ENCODE measurements around the gene PLCL2.
"Not testable (repeated sequence)": the region's sequence is repeated elsewhere in the genome, so short reads cannot be mapped to it uniquely, and the experiment has no call there.

PLCL2 gene

DNA sequence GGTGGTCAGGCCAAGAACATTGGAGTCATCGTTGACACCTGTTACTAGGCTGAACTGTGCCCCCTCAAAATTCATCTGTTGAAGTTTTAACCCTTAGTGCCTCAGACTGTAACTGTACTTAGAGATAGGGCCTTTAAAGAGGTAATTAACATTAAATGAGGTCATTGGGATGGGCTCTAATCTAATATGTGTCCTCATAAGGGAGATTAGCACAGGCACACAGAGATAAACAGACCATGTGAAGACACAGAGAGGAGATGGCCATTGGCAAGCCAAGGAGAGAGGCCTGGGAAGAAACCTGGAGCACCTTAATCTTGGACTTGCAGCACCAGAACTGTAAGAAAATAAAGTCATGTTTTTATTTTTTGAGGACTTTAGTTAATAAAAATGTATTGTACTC, 59.6 kb downstream of the PLCL2 start:
- H3K27me3 ChIP-seq (ENCODE audit: insufficient read depth, low read length), result no peaks in the 10 kb centered on the region
- no peaks in the 10 kb centered on the region for H3K9me3 ChIP-seq (ENCODE audit: low read length)
- H3K4me1 ChIP-seq (ENCODE audit: insufficient read depth, low read length), result no peaks in the 10 kb centered on the region
- no peak overlapping the region for H3K4me3 ChIP-seq (ENCODE audit: low read length)
- no peaks in the 10 kb centered on the region for H3K36me3 ChIP-seq (ENCODE audit: insufficient read depth, low read length)
- no peak overlapping the region for H2AFZ ChIP-seq (ENCODE audit: low read depth, low read length)

DNA sequence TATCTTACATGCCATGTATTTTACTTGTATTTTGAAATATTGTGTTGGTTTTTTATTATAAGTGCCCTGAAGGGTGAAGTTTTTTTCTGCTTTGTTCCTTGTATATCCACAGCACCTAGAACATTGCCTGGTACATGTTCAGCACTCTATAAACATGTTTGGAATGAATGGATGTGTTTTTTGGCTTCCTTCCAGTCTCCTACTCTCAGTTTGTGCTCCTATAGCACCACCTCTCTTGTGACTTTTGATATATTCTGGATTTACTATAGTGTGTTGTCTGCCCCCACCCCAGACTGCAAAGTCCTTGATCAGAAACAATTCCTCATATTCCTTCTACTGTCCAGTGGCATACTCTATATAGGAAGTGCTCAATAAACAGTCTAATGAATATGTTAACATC, 60.6 kb downstream of the PLCL2 start:
- Histone ChIP-seq H3K4me3 (ENCODE audit: low read length) (no peak overlapping the region), H2AFZ (ENCODE audit: low read depth, low read length) (no peak overlapping the region), H3K36me3 (ENCODE audit: insufficient read depth, low read length) (no peaks in the 10 kb centered on the region), H3K9me3 (ENCODE audit: low read length) (no peaks in the 10 kb centered on the region), H3K4me1 (ENCODE audit: insufficient read depth, low read length) (no peaks in the 10 kb centered on the region), H3K27me3 (ENCODE audit: insufficient read depth, low read length) (no peaks in the 10 kb centered on the region)

DNA sequence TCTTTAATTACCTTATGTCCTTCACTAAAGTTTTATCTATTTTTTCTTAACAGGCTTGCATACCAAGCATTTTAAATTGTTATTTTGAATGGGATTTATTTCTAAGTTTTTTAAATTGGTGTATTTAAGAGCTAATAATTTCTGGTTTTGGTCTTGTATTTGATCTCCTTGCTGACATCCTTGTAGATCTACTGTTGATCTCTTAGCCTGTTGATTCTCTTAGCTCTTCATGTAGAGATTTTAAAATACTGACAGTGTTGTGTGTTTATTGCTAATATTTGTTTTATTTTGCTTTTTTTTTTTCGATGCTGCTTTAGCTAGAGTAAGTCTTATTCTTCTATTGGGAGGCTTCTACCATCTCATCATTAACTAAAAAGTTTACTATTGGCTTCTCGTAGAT, 65.5 kb downstream of the PLCL2 start:
- Histone ChIP-seq H3K27me3 (ENCODE audit: insufficient read depth, low read length) (no peaks in the 10 kb centered on the region), H3K9me3 (ENCODE audit: low read length) (no peaks in the 10 kb centered on the region), H3K36me3 (ENCODE audit: insufficient read depth, low read length) (no peaks in the 10 kb centered on the region), H3K4me3 (ENCODE audit: low read length) (no peak overlapping the region), H3K4me1 (ENCODE audit: insufficient read depth, low read length) (no peaks in the 10 kb centered on the region), H2AFZ (ENCODE audit: low read depth, low read length) (no peak overlapping the region)

DNA sequence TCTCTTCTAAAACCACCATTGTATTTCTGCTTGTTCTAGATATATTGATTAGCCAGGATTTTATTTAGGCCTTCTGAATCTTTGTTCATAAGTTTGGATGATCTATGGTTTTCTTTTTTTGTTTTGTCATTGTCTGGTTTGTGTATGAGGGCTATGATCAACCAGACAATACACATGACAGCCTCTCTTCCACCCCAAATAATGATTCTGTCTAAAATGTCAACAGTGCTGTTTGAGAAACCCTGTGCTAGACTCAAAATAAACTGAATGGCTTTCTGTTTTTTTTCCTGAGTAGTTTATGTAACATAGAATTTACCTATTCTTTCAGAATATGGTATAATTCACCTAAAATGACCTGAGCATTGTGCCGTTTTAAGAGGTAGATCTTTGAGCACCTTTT, 66.1 kb downstream of the PLCL2 start:
- H3K4me3 ChIP-seq (ENCODE audit: low read length), result no peak overlapping the region
- H2AFZ ChIP-seq (ENCODE audit: low read depth, low read length), result no peak overlapping the region
- H3K36me3 ChIP-seq (ENCODE audit: insufficient read depth, low read length), result no peaks in the 10 kb centered on the region
- H3K4me1 ChIP-seq (ENCODE audit: insufficient read depth, low read length), result no peaks in the 10 kb centered on the region
- H3K9me3 ChIP-seq (ENCODE audit: low read length), result no peaks in the 10 kb centered on the region
- no peaks in the 10 kb centered on the region for H3K27me3 ChIP-seq (ENCODE audit: insufficient read depth, low read length)

DNA sequence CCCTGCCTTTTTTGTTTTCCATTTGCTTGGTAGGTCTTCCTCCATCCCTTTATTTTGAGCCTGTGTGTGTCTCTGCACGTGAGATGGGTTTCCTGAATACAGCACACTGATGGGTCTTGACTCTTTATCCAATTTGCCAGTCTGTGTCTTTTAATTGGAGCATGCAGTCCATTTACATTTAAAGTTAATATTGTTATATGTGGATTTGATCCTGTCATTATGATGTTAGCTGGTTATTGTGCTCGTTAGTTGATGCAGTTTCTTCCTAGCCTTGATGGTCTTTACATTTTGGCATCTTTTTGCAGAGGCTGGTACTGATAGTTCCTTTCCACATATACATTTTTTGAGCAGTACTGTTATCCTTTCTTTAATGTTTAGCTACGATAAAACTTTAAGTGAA, 73.1 kb downstream of the PLCL2 start:
- H3K4me1 ChIP-seq (ENCODE audit: insufficient read depth, low read length); H3K36me3 ChIP-seq (ENCODE audit: insufficient read depth, low read length); H3K4me3 ChIP-seq (ENCODE audit: low read length); H3K9me3 ChIP-seq (ENCODE audit: low read length); H3K27me3 ChIP-seq (ENCODE audit: insufficient read depth, low read length); H2AFZ ChIP-seq (ENCODE audit: low read depth, low read length): not testable (repeated sequence)

DNA sequence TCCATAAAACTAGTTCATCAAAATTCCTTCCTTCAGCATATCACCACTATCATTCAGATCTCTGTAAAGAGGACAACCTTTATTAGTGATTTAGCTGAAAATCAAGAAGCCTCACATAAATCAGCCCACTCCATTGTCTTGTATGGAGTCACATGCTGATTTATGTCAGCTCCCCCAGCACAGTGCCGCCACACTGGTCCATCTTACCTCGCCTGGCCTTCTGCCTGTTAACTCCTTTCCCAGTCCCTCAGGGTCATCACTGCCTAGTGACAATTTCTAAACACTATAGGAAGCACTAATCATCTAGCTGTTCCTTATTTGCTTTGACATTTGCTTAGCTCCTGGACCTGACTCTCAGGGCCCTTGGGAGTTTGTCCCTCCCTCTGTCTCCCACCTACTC, 75.4 kb downstream of the PLCL2 start:
- no peaks in the 10 kb centered on the region for H3K4me1 ChIP-seq (ENCODE audit: insufficient read depth, low read length)
- H3K4me3 ChIP-seq (ENCODE audit: low read length), result no peak overlapping the region
- H3K27me3 ChIP-seq (ENCODE audit: insufficient read depth, low read length), result no peaks in the 10 kb centered on the region
- no peak overlapping the region for H2AFZ ChIP-seq (ENCODE audit: low read depth, low read length)
- no peaks in the 10 kb centered on the region for H3K9me3 ChIP-seq (ENCODE audit: low read length)
- H3K36me3 ChIP-seq (ENCODE audit: insufficient read depth, low read length), result no peaks in the 10 kb centered on the region

DNA sequence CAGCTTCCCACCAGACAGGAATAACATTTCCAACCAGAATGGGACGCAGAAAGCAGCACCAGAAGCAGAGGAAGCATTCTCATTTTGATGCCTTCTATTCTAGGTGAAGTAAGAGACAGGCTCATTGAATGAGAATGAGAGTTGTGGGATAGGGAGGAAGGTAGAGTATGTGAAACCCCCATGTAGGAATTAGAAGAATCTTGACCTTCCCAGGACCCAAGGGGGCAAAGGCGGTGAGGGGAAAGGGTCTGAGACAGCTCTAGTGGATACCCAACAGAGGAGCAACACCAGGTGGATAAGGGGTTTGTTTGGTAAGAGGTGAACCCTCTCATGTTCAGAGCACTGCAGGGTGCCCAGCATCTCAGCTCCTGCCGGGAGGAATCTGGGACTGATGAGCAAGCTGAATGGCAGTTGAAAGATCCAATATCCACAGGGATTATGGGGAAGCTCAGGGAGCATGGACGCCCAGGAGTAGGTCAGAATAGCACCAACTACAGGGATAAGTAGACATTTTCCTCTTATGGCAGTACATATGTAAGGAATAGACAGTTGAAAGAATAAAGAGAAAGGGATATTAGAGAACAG, 77.0 kb downstream of the PLCL2 start:
- Histone ChIP-seq H3K4me1 (ENCODE audit: insufficient read depth, low read length) (no peaks in the 10 kb centered on the region), H3K9me3 (ENCODE audit: low read length) (no peaks in the 10 kb centered on the region), H3K36me3 (ENCODE audit: insufficient read depth, low read length) (no peaks in the 10 kb centered on the region), H2AFZ (ENCODE audit: low read depth, low read length) (no peak overlapping the region), H3K27me3 (ENCODE audit: insufficient read depth, low read length) (no peaks in the 10 kb centered on the region), H3K4me3 (ENCODE audit: low read length) (no peak overlapping the region)

DNA sequence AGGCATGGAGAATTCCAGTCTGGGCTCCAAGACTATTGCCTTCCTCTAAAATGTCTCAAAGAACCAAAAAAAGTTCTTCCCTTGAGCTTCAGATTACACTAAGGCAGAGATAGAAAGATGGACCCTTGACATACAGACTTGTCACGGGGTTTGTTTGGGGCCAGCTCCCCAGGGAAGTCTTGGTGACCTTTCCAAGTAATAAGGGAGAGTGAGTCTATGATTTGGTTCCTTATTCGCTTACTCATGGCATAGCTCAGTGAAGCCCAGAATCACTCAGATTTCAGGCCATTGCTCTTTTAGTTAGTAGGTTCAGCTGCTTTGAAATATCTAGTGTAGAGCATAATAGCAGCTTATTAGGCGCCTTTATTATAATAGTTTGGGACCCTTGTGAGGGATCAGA, 90.3 kb downstream of the PLCL2 start:
- no peaks in the 10 kb centered on the region for H3K4me1 ChIP-seq (ENCODE audit: insufficient read depth, low read length)
- no peaks in the 10 kb centered on the region for H3K27me3 ChIP-seq (ENCODE audit: insufficient read depth, low read length)
- no peak overlapping the region for H2AFZ ChIP-seq (ENCODE audit: low read depth, low read length)
- H3K36me3 ChIP-seq (ENCODE audit: insufficient read depth, low read length), result no peaks in the 10 kb centered on the region
- H3K4me3 ChIP-seq (ENCODE audit: low read length), result no peak overlapping the region
- H3K9me3 ChIP-seq (ENCODE audit: low read length), result no peaks in the 10 kb centered on the region

DNA sequence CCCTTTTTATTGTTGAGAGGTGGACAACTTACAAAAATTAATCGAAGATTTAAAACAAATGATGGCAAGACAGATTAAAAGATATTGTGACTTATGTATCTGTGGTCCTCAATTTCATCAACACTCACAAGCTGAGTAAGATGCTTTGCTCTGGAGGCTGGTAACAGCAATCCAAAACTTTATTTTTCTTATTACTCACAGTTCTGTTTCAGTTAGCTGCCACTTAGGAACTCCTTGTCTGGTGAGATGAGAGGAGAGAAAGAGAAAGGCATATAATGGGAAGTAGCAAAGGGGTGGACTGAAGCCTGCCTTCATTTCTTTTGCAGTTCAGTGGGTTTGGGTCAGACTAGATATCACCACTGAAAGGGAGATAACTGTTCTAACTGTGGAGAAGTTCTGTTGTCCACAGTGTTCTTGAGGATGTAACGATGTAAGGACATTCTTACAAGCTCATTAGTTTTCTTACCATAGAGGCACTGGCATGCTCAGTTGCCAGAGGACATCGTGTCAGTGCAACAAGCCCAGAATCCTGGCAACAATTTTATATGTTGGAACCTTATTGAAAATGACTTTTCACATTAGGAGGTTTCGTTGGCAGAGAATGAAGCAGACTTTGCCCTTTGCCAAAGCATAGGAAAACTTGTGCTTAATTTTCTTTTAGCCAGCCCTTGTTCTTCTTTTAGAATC, 93.6 kb downstream of the PLCL2 start:
- no peaks in the 10 kb centered on the region for H3K36me3 ChIP-seq (ENCODE audit: insufficient read depth, low read length)
- H3K9me3 ChIP-seq (ENCODE audit: low read length), result no peaks in the 10 kb centered on the region
- H2AFZ ChIP-seq (ENCODE audit: low read depth, low read length), result no peak overlapping the region
- no peaks in the 10 kb centered on the region for H3K4me1 ChIP-seq (ENCODE audit: insufficient read depth, low read length)
- no peaks in the 10 kb centered on the region for H3K27me3 ChIP-seq (ENCODE audit: insufficient read depth, low read length)
- H3K4me3 ChIP-seq (ENCODE audit: low read length), result no peak overlapping the region

DNA sequence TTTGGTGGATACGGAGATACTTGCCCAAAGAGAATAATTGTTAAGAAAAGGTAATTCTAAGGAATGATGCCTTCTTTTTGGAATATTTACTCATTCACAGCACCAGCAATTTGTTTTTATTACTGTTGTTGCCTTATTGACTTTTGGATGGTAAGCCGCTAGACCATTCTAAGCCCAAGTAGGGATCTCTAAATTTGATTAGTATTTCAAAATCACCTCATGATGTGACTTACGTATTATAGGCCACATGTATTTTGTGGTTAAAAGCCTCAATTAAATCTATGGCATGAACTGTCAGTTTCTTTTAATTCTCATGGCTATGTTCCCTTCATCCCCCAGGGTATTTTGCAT, 94.1 kb downstream of the PLCL2 start:
- H3K4me1 ChIP-seq (ENCODE audit: insufficient read depth, low read length), result no peaks in the 10 kb centered on the region
- H3K4me3 ChIP-seq (ENCODE audit: low read length), result no peak overlapping the region
- no peaks in the 10 kb centered on the region for H3K36me3 ChIP-seq (ENCODE audit: insufficient read depth, low read length)
- no peaks in the 10 kb centered on the region for H3K9me3 ChIP-seq (ENCODE audit: low read length)
- H3K27me3 ChIP-seq (ENCODE audit: insufficient read depth, low read length), result no peaks in the 10 kb centered on the region
- H2AFZ ChIP-seq (ENCODE audit: low read depth, low read length), result no peak overlapping the region

DNA sequence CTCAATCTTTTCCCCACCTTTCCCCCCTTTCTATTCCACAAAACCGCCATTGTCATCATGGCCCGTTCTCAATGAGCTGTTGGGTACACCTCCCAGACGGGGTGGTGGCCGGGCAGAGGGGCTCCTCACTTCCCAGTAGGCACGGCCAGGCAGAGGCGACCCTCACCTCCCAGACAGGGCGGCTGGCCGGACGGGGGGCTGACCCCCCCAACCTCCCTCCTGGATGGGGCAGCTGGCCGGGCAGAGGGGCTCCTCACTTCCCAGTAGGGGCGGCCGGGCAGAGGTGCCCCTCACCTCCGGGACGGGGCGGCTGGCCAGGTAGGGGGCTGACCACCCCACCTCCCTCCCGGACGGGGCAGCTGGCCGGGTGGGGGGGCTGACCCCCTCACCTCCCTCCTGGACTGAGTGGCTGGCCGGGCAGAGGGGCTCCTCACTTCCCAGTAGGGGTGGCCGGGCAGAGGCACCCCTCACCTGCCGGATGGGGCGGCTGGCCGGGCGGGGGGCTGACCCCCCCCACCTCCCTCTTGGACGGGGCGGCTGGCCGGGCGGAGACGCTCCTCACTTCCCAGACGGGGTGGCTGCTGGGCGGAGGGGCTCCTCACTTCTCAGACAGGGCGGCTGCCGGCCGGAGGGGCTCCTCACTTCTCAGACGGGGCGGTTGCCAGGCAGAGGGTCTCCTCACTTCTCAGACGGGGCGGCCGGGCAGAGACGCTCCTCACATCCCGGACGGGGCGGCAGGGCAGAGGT, 95.2 kb downstream of the PLCL2 start:
- H2AFZ ChIP-seq (ENCODE audit: low read depth, low read length); H3K27me3 ChIP-seq (ENCODE audit: insufficient read depth, low read length); H3K9me3 ChIP-seq (ENCODE audit: low read length); H3K36me3 ChIP-seq (ENCODE audit: insufficient read depth, low read length); H3K4me1 ChIP-seq (ENCODE audit: insufficient read depth, low read length); H3K4me3 ChIP-seq (ENCODE audit: low read length): not testable (repeated sequence)

DNA sequence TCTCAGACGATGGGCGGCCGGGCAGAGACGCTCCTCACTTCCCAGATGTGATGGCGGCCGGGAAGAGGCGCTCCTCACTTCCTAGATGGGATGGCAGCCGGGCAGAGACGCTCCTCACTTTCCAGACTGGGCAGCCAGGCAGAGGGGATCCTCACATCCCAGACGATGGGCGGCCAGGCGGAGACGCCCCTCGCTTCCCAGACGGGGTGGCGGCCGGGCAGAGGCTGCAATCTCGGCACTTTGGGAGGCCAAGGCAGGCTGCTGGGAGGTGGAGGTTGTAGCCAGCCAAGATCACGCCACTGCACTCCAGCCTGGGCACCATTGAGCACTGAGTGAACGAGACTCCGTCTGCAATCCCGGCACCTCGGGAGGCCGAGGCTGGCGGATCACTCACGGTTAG, 95.8 kb downstream of the PLCL2 start:
- H3K9me3 ChIP-seq (ENCODE audit: low read length); H3K4me1 ChIP-seq (ENCODE audit: insufficient read depth, low read length): not testable (repeated sequence)

DNA sequence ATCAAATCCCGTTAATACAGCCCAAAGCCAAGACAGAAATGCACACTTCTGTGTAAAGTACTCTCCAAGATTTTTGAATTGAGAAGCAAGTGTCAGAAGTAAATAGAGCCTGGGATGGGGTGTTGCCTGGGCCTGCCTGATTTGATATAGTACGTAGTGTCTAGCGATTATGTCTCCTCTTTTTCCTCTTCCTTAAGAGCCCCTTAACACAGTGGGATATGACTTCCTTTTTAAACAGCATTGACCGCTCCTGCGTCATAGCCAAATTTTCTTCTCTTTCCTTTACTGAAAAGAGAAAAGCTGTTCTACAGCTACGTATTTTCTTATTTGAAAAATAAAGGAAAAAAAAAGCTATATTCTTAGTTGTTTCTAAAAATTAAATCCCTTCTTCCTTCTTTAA, 97.7 kb downstream of the PLCL2 start:
- Histone ChIP-seq H2AFZ (ENCODE audit: low read depth, low read length) (no peak overlapping the region), H3K9me3 (ENCODE audit: low read length) (no peaks in the 10 kb centered on the region), H3K4me3 (ENCODE audit: low read length) (no peak overlapping the region), H3K4me1 (ENCODE audit: insufficient read depth, low read length) (no peaks in the 10 kb centered on the region), H3K27me3 (ENCODE audit: insufficient read depth, low read length) (no peaks in the 10 kb centered on the region), H3K36me3 (ENCODE audit: insufficient read depth, low read length) (no peaks in the 10 kb centered on the region)

More for the DNA sequence above, 95.8 kb downstream of the PLCL2 start:
- H3K27me3 ChIP-seq (ENCODE audit: insufficient read depth, low read length); H3K36me3 ChIP-seq (ENCODE audit: insufficient read depth, low read length); H2AFZ ChIP-seq (ENCODE audit: low read depth, low read length); H3K4me3 ChIP-seq (ENCODE audit: low read length): not testable (repeated sequence)

DNA sequence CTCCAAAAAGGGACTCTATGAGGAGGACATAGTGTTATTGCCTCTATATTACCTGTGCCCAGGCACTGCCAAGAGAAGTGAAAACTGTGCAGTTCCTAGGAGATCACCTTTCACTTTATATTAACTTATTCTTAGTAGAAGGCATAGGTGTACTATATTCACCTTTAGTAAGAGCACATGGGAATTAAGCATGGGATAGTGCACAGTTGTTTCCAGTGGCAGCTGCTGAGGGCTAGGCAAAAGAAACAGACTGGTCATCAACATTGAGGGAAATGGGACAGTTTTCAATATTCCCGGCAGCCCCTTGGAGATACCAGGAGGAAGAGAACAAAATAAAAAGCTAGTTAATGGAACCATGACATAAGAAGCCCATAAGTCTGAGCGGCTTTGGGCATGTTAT, 100.9 kb downstream of the PLCL2 start:
- Histone ChIP-seq H3K4me3 (ENCODE audit: low read length) (no peak overlapping the region), H2AFZ (ENCODE audit: low read depth, low read length) (no peak overlapping the region), H3K36me3 (ENCODE audit: insufficient read depth, low read length) (no peaks in the 10 kb centered on the region), H3K4me1 (ENCODE audit: insufficient read depth, low read length) (no peaks in the 10 kb centered on the region), H3K9me3 (ENCODE audit: low read length) (no peaks in the 10 kb centered on the region), H3K27me3 (ENCODE audit: insufficient read depth, low read length) (no peaks in the 10 kb centered on the region)

Measured in neuron (in vitro differentiated cells).